H9 (cell line): ENCODE measurements around the gene ARIH1. TPM values are rescaled to one million over a fixed set of nuclear protein-coding genes. Genes with fewer than 3 reads are reported as not detected.
"Not testable (repeated sequence)": the region's sequence is repeated elsewhere in the genome, so short reads cannot be mapped to it uniquely, and the experiment has no call there.

ENCODE experiments used
- DNase-seq: peaks from one replicate; pipeline ENCODE4 v3.0.0-alpha.2; 2017
- H2AFZ ChIP-seq: one replicate; pipeline ENCODE4 v1.6.1; 2013; ENCODE audit warnings: mild to moderate bottlenecking, low read length, control low read depth, moderate library complexity
- H2AK5ac ChIP-seq: 2 replicates; pipeline ENCODE4 v1.6.1; 2013; ENCODE audit warnings: low read length, control low read depth, mixed read lengths; ENCODE audit not compliant: insufficient read length
- H2BK120ac ChIP-seq: one replicate; pipeline ENCODE4 v1.6.1; 2013; ENCODE audit warnings: low read depth, mild to moderate bottlenecking, low read length, control low read depth, inconsistent platforms; ENCODE audit not compliant: poor library complexity, severe bottlenecking
- H2BK12ac ChIP-seq: 2 replicates; pipeline ENCODE4 v1.6.1; 2013; ENCODE audit warnings: low read length, control low read depth, mixed read lengths, low read depth; ENCODE audit not compliant: insufficient read length
- H2BK15ac ChIP-seq: 2 replicates; pipeline ENCODE4 v1.6.1; 2013; ENCODE audit warnings: low read depth, low read length, control low read depth
- H2BK20ac ChIP-seq: one replicate; pipeline ENCODE4 v1.6.1; 2013; ENCODE audit warnings: low read depth, mild to moderate bottlenecking, low read length, control low read depth, inconsistent platforms; ENCODE audit not compliant: poor library complexity, severe bottlenecking
- H2BK5ac ChIP-seq: 2 replicates; pipeline ENCODE4 v1.6.1; 2013; ENCODE audit warnings: low read length, control low read depth, mixed read lengths; ENCODE audit not compliant: insufficient read length
- H3K14ac ChIP-seq: 2 replicates; pipeline ENCODE4 v1.6.1; 2013; ENCODE audit warnings: low read length, control low read depth; ENCODE audit not compliant: insufficient read depth
- H3K18ac ChIP-seq: 2 replicates; pipeline ENCODE4 v1.6.1; 2013; ENCODE audit warnings: low read depth, mild to moderate bottlenecking, mixed read lengths, low read length, control low read depth; ENCODE audit not compliant: insufficient read length
- H3K23ac ChIP-seq: 2 replicates; pipeline ENCODE4 v1.6.1; 2013; ENCODE audit warnings: low read length, control low read depth, mixed read lengths, low read depth; ENCODE audit not compliant: insufficient read length
- H3K23me2 ChIP-seq: 2 replicates; pipeline ENCODE4 v1.6.1; 2013; ENCODE audit warnings: low read depth, mild to moderate bottlenecking, mixed read lengths, low read length, control low read depth; ENCODE audit not compliant: insufficient read length, poor library complexity, severe bottlenecking
- H3K27ac ChIP-seq: 2 replicates; pipeline ENCODE4 v1.5.1; 2013; ENCODE audit warnings: low read length, control low read depth, mixed read lengths, low read depth; ENCODE audit not compliant: insufficient read length
- H3K27me3 ChIP-seq: 2 replicates; pipeline ENCODE4 v1.6.1; 2013; ENCODE audit warnings: low read length, control low read depth, inconsistent platforms; ENCODE audit not compliant: insufficient read depth
- H3K4ac ChIP-seq: 2 replicates; pipeline ENCODE4 v1.6.1; 2013; ENCODE audit warnings: low read depth, mild to moderate bottlenecking, control low read depth, inconsistent platforms, low read length, moderate library complexity
- H3K4me1 ChIP-seq: 2 replicates; pipeline ENCODE4 v1.6.1; 2013; ENCODE audit warnings: low read length, control low read depth, inconsistent platforms; ENCODE audit not compliant: insufficient read depth
- H3K4me2 ChIP-seq: 2 replicates; pipeline ENCODE4 v1.6.1; 2013; ENCODE audit warnings: low read length, control low read depth, mixed read lengths; ENCODE audit not compliant: insufficient read length, insufficient read depth
- H3K56ac ChIP-seq: 2 replicates; pipeline ENCODE4 v1.6.1; 2013; ENCODE audit warnings: low read depth, mild to moderate bottlenecking, mixed read lengths, low read length, control low read depth; ENCODE audit not compliant: insufficient read length
- H3K79me1 ChIP-seq: 2 replicates; pipeline ENCODE4 v1.6.1; 2013; ENCODE audit warnings: low read depth, mild to moderate bottlenecking, moderate library complexity, low read length, control low read depth, inconsistent platforms; ENCODE audit not compliant: insufficient read depth, poor library complexity, severe bottlenecking
- H3K79me2 ChIP-seq: 2 replicates; pipeline ENCODE4 v1.6.1; 2013; ENCODE audit warnings: low read length, control low read depth, inconsistent platforms; ENCODE audit not compliant: insufficient read depth
- H3K9ac ChIP-seq: 2 replicates; pipeline ENCODE4 v1.6.1; 2013; ENCODE audit warnings: low read length, control low read depth, mixed read lengths; ENCODE audit not compliant: insufficient read length; ENCODE audit errors: extremely low read depth
- H3K9me3 ChIP-seq: one replicate; pipeline ENCODE4 v1.6.1; 2013; ENCODE audit warnings: low read depth, low read length, inconsistent platforms; ENCODE audit not compliant: control insufficient read depth
- H3T11ph ChIP-seq: one replicate; pipeline ENCODE4 v1.6.1; 2013; ENCODE audit warnings: mild to moderate bottlenecking, low read length, control low read depth, inconsistent platforms
- H4K20me1 ChIP-seq: one replicate; pipeline ENCODE4 v1.6.1; 2013; ENCODE audit not compliant: control insufficient read depth, insufficient read length, insufficient read depth
- H4K5ac ChIP-seq: 2 replicates; pipeline ENCODE4 v1.6.1; 2013; ENCODE audit warnings: low read depth, mild to moderate bottlenecking, mixed read lengths, low read length, control low read depth; ENCODE audit not compliant: insufficient read length
- H4K8ac ChIP-seq: replicated peaks from 2 replicates; pipeline ENCODE4 v1.6.1; 2013; ENCODE audit warnings: low read length, control low read depth, mixed read lengths, low read depth; ENCODE audit not compliant: insufficient read length
- H4K91ac ChIP-seq: 2 replicates; pipeline ENCODE4 v1.6.1; 2013; ENCODE audit warnings: low read depth, mild to moderate bottlenecking, moderate library complexity, mixed read lengths, low read length, control low read depth; ENCODE audit not compliant: insufficient read length
- H3K27ac Mint-ChIP-seq, 3 experiments: 2 replicates in 2 of 3; 3 replicates in 1 of 3; pipeline ENCODE4 v1.8.0; 2020 to 2021; ENCODE audit warnings: mixed read lengths in 3 of 3, mild to moderate bottlenecking in 1 of 3, moderate library complexity in 1 of 3
- H3K27me3 Mint-ChIP-seq: 2 replicates; pipeline ENCODE4 v1.8.0; 2021; ENCODE audit warnings: low read depth, mild to moderate bottlenecking, moderate library complexity, mixed read lengths
- H3K36me3 Mint-ChIP-seq, 3 experiments: 2 replicates in 2 of 3; 3 replicates in 1 of 3; pipeline ENCODE4 v1.8.0; 2020 to 2021; ENCODE audit warnings: low read depth in 3 of 3, mixed read lengths in 3 of 3; ENCODE audit not compliant: insufficient read depth in 1 of 3
- H3K4me1 Mint-ChIP-seq, 2 experiments: 2 replicates each; pipeline ENCODE4 v1.8.0; 2020; ENCODE audit warnings: mixed read lengths in 2 of 2
- H3K4me3 Mint-ChIP-seq, 2 experiments: 2 replicates in 1 of 2; 3 replicates in 1 of 2; pipeline ENCODE4 v1.8.0; 2020 to 2021; ENCODE audit warnings: mild to moderate bottlenecking in 2 of 2, mixed read lengths in 2 of 2, moderate library complexity in 1 of 2
- H3K9me3 Mint-ChIP-seq, 2 experiments: 2 replicates in 1 of 2; 3 replicates in 1 of 2; pipeline ENCODE4 v1.8.0; 2020; ENCODE audit warnings: mild to moderate bottlenecking in 2 of 2, mixed read lengths in 2 of 2, moderate library complexity in 1 of 2
- WGBS: extraction: QIAGEN DNeasy Blood & Tissue Kit; methylation state at CpG from one replicate; pipeline ENCODE4 v1.1.7; 2013; ENCODE audit warnings: missing lambda C conversion rate, low lambda C conversion rate, mixed read lengths; ENCODE audit not compliant: insufficient read length; ENCODE audit errors: extremely low coverage; 5-methylcytosine and 5-hydroxymethylcytosine counted together
- total RNA-seq: library from RNA; stranded (reverse); gene quantifications from 2 replicates; pipeline ENCODE4 v1.2.1, GENCODE V29; 2021
- TF ChIP-seq, protein P1 (sequence below): fragments of 200-600 bp; sonication (generic); conservative IDR thresholded peaks from 3 replicates; pipeline ENCODE4 v1.8.0; 2021; ENCODE audit warnings: antibody characterized with exemption, mild to moderate bottlenecking

The ARIH1 gene
- total RNA-seq, 1 experiment from 2014 or later = 158 TPM

DNA sequence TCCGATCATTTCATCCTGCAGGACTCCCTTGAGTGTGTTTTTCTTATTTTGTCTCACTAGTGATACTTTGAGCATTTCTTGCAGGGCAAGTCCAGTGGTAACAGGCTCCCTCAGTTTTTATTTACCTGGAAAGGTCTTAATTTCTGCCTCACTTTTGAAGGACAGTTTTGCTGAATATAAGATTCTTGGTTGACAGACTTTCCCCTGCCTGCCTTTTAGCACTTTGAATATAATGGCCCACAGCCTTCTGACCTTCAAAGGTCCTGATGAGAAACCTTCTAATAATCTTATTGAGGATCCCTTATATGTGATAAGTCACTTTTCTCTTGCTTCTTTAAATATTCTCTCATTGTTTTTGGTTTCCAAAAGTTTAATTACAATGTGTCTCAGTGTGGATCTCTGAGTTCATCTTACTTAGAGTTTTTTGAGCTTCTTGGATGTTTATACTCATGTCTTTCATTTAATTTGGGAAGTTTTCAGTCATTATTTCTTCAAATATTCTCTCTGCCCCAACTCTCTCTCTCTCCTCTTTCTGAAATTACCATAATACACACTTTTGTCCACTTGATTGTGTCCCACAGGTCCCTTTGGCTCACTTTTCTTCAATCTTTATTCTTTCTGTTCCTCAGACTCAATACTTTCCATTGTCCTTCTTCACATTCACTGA is 36.3 kb upstream of the ARIH1 start:
- Histone ChIP-seq H3T11ph (no peak overlapping the region), H2BK120ac (no peak overlapping the region), H3K4ac (no peak overlapping the region), H4K5ac (no peak overlapping the region), H2AFZ (no peak overlapping the region), H2AK5ac (no peak overlapping the region), H3K23me2 (no peaks in the 10 kb centered on the region), H3K9ac (no peak overlapping the region), H3K4me2 (no peak overlapping the region), H3K79me1 (no peaks in the 10 kb centered on the region), H3K27me3 (no peaks in the 10 kb centered on the region), H2BK15ac (no peak overlapping the region), H2BK12ac (no peak overlapping the region), H2BK5ac (no peak overlapping the region), H3K27ac (no peak overlapping the region), H3K18ac (no peak overlapping the region), H3K4me1 (no peaks in the 10 kb centered on the region), H2BK20ac (no peak overlapping the region), H3K23ac (no peak overlapping the region), H3K79me2 (no peaks in the 10 kb centered on the region), H3K14ac (no peak overlapping the region), H3K56ac (no peak overlapping the region), H3K9me3 (no peaks in the 10 kb centered on the region), H4K8ac (no peak overlapping the region), H4K91ac (no peak overlapping the region), H4K20me1 (no peaks in the 10 kb centered on the region)
- Mint-ChIP-seq H3K9me3 (peaks cover 17 to 26% of the 10 kb centered on the region in 2 experiments), H3K4me3 (no peak overlapping the region), H3K36me3 (peaks cover 0 to 3% (median 0%) of the 10 kb centered on the region in 3 experiments; a peak in 1 of 7 replicates), H3K4me1 (no peaks in the 10 kb centered on the region), H3K27me3 (peaks cover 24% of the 10 kb centered on the region), H3K27ac (no peak overlapping the region)
- no peak for DNase-seq
- TF ChIP-seq, protein P1, sequence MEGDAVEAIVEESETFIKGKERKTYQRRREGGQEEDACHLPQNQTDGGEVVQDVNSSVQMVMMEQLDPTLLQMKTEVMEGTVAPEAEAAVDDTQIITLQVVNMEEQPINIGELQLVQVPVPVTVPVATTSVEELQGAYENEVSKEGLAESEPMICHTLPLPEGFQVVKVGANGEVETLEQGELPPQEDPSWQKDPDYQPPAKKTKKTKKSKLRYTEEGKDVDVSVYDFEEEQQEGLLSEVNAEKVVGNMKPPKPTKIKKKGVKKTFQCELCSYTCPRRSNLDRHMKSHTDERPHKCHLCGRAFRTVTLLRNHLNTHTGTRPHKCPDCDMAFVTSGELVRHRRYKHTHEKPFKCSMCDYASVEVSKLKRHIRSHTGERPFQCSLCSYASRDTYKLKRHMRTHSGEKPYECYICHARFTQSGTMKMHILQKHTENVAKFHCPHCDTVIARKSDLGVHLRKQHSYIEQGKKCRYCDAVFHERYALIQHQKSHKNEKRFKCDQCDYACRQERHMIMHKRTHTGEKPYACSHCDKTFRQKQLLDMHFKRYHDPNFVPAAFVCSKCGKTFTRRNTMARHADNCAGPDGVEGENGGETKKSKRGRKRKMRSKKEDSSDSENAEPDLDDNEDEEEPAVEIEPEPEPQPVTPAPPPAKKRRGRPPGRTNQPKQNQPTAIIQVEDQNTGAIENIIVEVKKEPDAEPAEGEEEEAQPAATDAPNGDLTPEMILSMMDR = no peak
- no CpG with 5 or more reads among the region's 1 CpG for WGBS

DNA sequence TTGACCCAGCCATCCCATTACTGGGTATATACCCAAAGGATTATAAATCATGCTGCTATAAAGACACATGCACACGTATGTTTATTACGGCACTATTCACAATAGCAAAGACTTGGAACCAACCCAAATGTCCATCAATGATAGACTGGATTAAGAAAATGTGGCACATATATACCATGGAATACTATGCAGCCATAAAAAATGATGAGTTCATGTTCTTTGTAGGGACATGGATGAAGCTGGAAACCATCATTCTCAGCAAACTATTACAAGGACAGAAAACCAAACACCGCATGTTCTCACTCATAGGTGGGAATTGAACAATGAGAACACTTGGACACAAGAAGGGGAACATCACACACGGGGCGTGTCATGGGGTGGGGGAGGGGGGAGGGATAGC is 31.3 kb upstream of the ARIH1 start:
- not testable (repeated sequence) for H4K5ac ChIP-seq, H3K23me2 ChIP-seq, H4K20me1 ChIP-seq, H3K79me2 ChIP-seq, H2AK5ac ChIP-seq, H2BK15ac ChIP-seq, H2BK20ac ChIP-seq, H3K27ac ChIP-seq, H3K9ac ChIP-seq, H2AFZ ChIP-seq, H4K91ac ChIP-seq, H3K4me2 ChIP-seq, H3K4ac ChIP-seq, H3K14ac ChIP-seq, H2BK5ac ChIP-seq, H4K8ac ChIP-seq, H3K79me1 ChIP-seq, H3K4me3 Mint-ChIP-seq, H3K18ac ChIP-seq, H2BK120ac ChIP-seq, H3K4me1 Mint-ChIP-seq, H3K27me3 Mint-ChIP-seq, H3K36me3 Mint-ChIP-seq, H3T11ph ChIP-seq, H3K27me3 ChIP-seq, H3K23ac ChIP-seq, H3K4me1 ChIP-seq, H3K9me3 ChIP-seq, DNase-seq, H2BK12ac ChIP-seq, H3K27ac Mint-ChIP-seq, H3K56ac ChIP-seq
- peaks cover 7 to 14% of the 10 kb centered on the region in 2 experiments; a peak in 4 of 5 replicates for H3K9me3 Mint-ChIP-seq
- WGBS = no CpG with 5 or more reads among the region's 5 CpGs
